Esophagus muscularis mucosa (tissue), 4 donors: Measurements from ENCODE around the gene WDR70.

Source experiments
- EP300 ChIP-seq: sonication (generic); formaldehyde crosslinking; IDR thresholded peaks from one replicate; pipeline ENCODE4 v1.6.1; 2017; ENCODE audit warnings: antibody characterized with exemption
- POLR2A ChIP-seq: fragments of 450-650 bp; IDR thresholded peaks from one replicate; pipeline ENCODE4 v1.6.1; 2017; ENCODE audit warnings: antibody characterized with exemption, moderate library complexity, mild to moderate bottlenecking, low read depth
- POLR2AphosphoS5 ChIP-seq, 2 donors: sonication (generic); formaldehyde crosslinking; IDR thresholded peaks; one replicate each; pipeline ENCODE4 v1.6.1; 2017; ENCODE audit warnings: antibody characterized with exemption in 2 of 2
- TF ChIP-seq, protein P1 (sequence below), 3 experiments: fragments of 200-600 bp in 2 of 3; fragments of 450-650 bp in 1 of 3; sonication (generic) in 2 of 3; IDR thresholded peaks; one replicate each; pipeline ENCODE4 v1.5.1; 2017 to 2019; ENCODE audit warnings: antibody characterized with exemption in 3 of 3, mild to moderate bottlenecking in 2 of 3, moderate library complexity in 1 of 3

DNA sequence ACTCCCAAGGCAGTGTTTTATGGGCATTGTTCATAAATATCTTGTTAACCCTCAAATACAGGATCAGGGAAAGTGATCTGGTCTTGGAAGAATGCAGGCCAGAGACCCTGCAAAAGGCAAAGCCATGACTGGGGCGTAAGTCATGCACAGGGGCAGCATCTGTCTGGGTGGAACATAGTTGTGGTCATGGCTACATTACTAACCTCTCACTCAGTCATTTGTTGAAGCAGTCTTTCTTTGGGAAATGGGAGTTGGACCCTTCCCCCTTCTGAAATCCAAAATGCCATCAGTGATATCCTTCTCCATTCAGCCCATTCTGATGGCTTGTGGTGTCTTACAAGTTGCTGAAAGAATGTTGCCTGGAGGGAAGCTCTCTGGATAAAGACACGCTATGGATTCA lies 392.6 kb downstream of the WDR70 start:
- TF ChIP-seq, protein P1, sequence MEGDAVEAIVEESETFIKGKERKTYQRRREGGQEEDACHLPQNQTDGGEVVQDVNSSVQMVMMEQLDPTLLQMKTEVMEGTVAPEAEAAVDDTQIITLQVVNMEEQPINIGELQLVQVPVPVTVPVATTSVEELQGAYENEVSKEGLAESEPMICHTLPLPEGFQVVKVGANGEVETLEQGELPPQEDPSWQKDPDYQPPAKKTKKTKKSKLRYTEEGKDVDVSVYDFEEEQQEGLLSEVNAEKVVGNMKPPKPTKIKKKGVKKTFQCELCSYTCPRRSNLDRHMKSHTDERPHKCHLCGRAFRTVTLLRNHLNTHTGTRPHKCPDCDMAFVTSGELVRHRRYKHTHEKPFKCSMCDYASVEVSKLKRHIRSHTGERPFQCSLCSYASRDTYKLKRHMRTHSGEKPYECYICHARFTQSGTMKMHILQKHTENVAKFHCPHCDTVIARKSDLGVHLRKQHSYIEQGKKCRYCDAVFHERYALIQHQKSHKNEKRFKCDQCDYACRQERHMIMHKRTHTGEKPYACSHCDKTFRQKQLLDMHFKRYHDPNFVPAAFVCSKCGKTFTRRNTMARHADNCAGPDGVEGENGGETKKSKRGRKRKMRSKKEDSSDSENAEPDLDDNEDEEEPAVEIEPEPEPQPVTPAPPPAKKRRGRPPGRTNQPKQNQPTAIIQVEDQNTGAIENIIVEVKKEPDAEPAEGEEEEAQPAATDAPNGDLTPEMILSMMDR (IDR thresholded peaks at IDR 0.05) = no peak
- TF ChIP-seq POLR2AphosphoS5 (IDR thresholded peaks at IDR 0.05) (no peak), POLR2A (no peak), EP300 (no peak)
